H1 (cell line): Measurements from ENCODE around the gene TMEM45A. TPM values are rescaled to one million over a fixed set of nuclear protein-coding genes. Genes with fewer than 3 reads are reported as not detected.

Experiments used
- CTCF ChIA-PET: fragments of 300-600 bp; sonication (Branson Sonifier 250); formaldehyde crosslinking; loops from one replicate; lab custom pipeline; 2021; ENCODE audit not compliant: partially characterized antibody; lab: Charles Lee
- POLR2A ChIA-PET: fragments of 300-600 bp; sonication (Branson Sonifier 250); formaldehyde crosslinking; loops from one replicate; lab custom pipeline; 2021; ENCODE audit warnings: inconsistent platforms; ENCODE audit not compliant: partially characterized antibody; lab: Charles Lee
- DNase-seq, 2 experiments: peaks; one replicate each; pipeline versions ENCODE4 v3.0.0 to v3.0.0-alpha.2; 2010 to 2022; ENCODE audit warnings: low spot score in 2 of 2, low read depth in 1 of 2, mixed read lengths in 1 of 2
- FAIRE-seq: peaks from 2 replicates; lab custom pipeline; 2011; peaks lifted over from hg19 to GRCh38; lab: Jason Lieb, UNC
- H2AFZ ChIP-seq: 2 replicates; pipeline ENCODE4 v1.8.1; 2012; ENCODE audit warnings: low read length, inconsistent platforms
- H2AK5ac ChIP-seq: 2 replicates; pipeline ENCODE4 v1.6.1; 2013; ENCODE audit warnings: low read depth, low read length
- H2BK120ac ChIP-seq: replicated peaks from 2 replicates; pipeline ENCODE3; 2013; ENCODE audit warnings: low read depth, low read length, inconsistent platforms
- H2BK12ac ChIP-seq: 2 replicates; pipeline ENCODE4 v1.6.1; 2013; ENCODE audit warnings: low read depth, low read length
- H2BK15ac ChIP-seq: 2 replicates; pipeline ENCODE4 v1.6.1; 2013; ENCODE audit warnings: low read length
- H2BK20ac ChIP-seq: 2 replicates; pipeline ENCODE4 v1.6.1; 2013; ENCODE audit warnings: low read length
- H2BK5ac ChIP-seq: 2 replicates; pipeline ENCODE4 v1.6.1; 2013; ENCODE audit warnings: low read depth, low read length
- H3K14ac ChIP-seq: 2 replicates; pipeline ENCODE4 v1.6.1; 2013; ENCODE audit warnings: inconsistent platforms; ENCODE audit not compliant: insufficient read length
- H3K18ac ChIP-seq: 2 replicates; pipeline ENCODE4 v1.6.1; 2013; ENCODE audit warnings: low read length; ENCODE audit errors: extremely low read depth
- H3K23ac ChIP-seq: 2 replicates; pipeline ENCODE4 v1.6.1; 2013; ENCODE audit warnings: inconsistent platforms; ENCODE audit not compliant: insufficient read length
- H3K23me2 ChIP-seq: 2 replicates; pipeline ENCODE4 v1.6.1; 2013; ENCODE audit warnings: low read depth, low read length
- H3K27ac ChIP-seq: 2 replicates; pipeline ENCODE4 v1.6.1; 2011; ENCODE audit warnings: low read depth, low read length, inconsistent platforms
- H3K27me3 ChIP-seq, 4 experiments: replicated peaks in 1 of 4; 1 replicate in 1 of 4; 2 replicates in 3 of 4; pipeline versions ENCODE4 v1.6.1 to v1.8.1; 2011 to 2013; ENCODE audit warnings: low read length in 3 of 4, mild to moderate bottlenecking in 3 of 4, inconsistent platforms in 2 of 4, mixed read lengths in 2 of 4, moderate library complexity in 1 of 4; ENCODE audit not compliant: control insufficient read depth in 3 of 4, insufficient read depth in 3 of 4; ENCODE audit errors: extremely low read depth in 1 of 4
- H3K36me3 ChIP-seq, 4 experiments: 2 replicates each; pipeline versions ENCODE4 v1.6.1 to v1.8.1; 2011 to 2013; ENCODE audit warnings: mild to moderate bottlenecking in 4 of 4, low read length in 3 of 4, moderate library complexity in 2 of 4, control low read depth in 1 of 4, inconsistent platforms in 1 of 4; ENCODE audit not compliant: insufficient read depth in 4 of 4, control insufficient read depth in 2 of 4
- H3K4ac ChIP-seq: replicated peaks from 2 replicates; pipeline ENCODE3; 2013; ENCODE audit warnings: low read length, low read depth, mixed read lengths, inconsistent platforms; ENCODE audit not compliant: insufficient read length
- H3K4me1 ChIP-seq, 4 experiments: replicated peaks in 1 of 4; 1 replicate in 1 of 4; 2 replicates in 3 of 4; pipeline versions ENCODE4 v1.6.1 to v1.8.1; 2011 to 2013; ENCODE audit warnings: low read length in 3 of 4, inconsistent platforms in 2 of 4, mixed read lengths in 1 of 4; ENCODE audit not compliant: insufficient read depth in 4 of 4, control insufficient read depth in 3 of 4
- H3K4me2 ChIP-seq, 2 experiments: 2 replicates each; pipeline versions ENCODE4 v1.6.1 to v1.8.1; 2011 to 2013; ENCODE audit warnings: low read depth in 2 of 2, low read length in 2 of 2, control low read depth in 1 of 2, inconsistent platforms in 1 of 2, mild to moderate bottlenecking in 1 of 2; ENCODE audit not compliant: insufficient read depth in 1 of 2
- H3K4me3 ChIP-seq, 4 experiments: fragments of 200-600, 300-600 bp in 1 of 4; sonication (generic), shearing (Covaris generic), sonication (Bioruptor Twin) in 1 of 4; 2 replicates each; pipeline versions ENCODE4 v1.5.1 to v1.8.1; 2011 to 2016; ENCODE audit warnings: low read length in 4 of 4, low read depth in 3 of 4, control low read depth in 2 of 4, inconsistent platforms in 2 of 4, mild to moderate bottlenecking in 2 of 4, mixed read lengths in 1 of 4, moderate library complexity in 1 of 4; ENCODE audit not compliant: insufficient read depth in 2 of 4; ENCODE audit errors: extremely low read depth in 1 of 4
- H3K56ac ChIP-seq: replicated peaks from 2 replicates; pipeline ENCODE3; 2013; ENCODE audit warnings: low read depth, mild to moderate bottlenecking, mixed read lengths, low read length, inconsistent platforms; ENCODE audit not compliant: insufficient read length
- H3K79me1 ChIP-seq: 2 replicates; pipeline ENCODE4 v1.6.1; 2013; ENCODE audit warnings: low read depth, low read length, control low read depth
- H3K79me2 ChIP-seq, 2 experiments: 2 replicates each; pipeline versions ENCODE4 v1.6.1 to v1.8.1; 2012 to 2013; ENCODE audit warnings: low read length in 2 of 2, mild to moderate bottlenecking in 2 of 2, inconsistent platforms in 1 of 2; ENCODE audit not compliant: insufficient read depth in 2 of 2, control insufficient read depth in 1 of 2
- H3K9ac ChIP-seq, 4 experiments: replicated peaks in 1 of 4; 1 replicate in 1 of 4; 2 replicates in 3 of 4; pipeline versions ENCODE4 v1.6.1 to v1.8.1; 2011 to 2013; ENCODE audit warnings: low read depth in 3 of 4, low read length in 3 of 4, control low read depth in 2 of 4, mild to moderate bottlenecking in 2 of 4, moderate library complexity in 2 of 4, inconsistent platforms in 1 of 4; ENCODE audit errors: extremely low read depth in 1 of 4
- H3K9me3 ChIP-seq, 2 experiments: 2 replicates each; pipeline versions ENCODE4 v1.6.1 to v1.8.1; 2012 to 2013; ENCODE audit warnings: mild to moderate bottlenecking in 2 of 2, moderate library complexity in 2 of 2, control low read depth in 1 of 2, inconsistent platforms in 1 of 2, low read depth in 1 of 2, low read length in 1 of 2, mixed read lengths in 1 of 2; ENCODE audit not compliant: insufficient read depth in 2 of 2
- H4K20me1 ChIP-seq, 2 experiments: replicated peaks in 1 of 2; 2 replicates each; pipeline versions ENCODE3 to v1.8.1; 2011 to 2013; ENCODE audit warnings: inconsistent platforms in 2 of 2, low read length in 2 of 2, mild to moderate bottlenecking in 1 of 2; ENCODE audit not compliant: insufficient read depth in 2 of 2, control insufficient read depth in 1 of 2
- H4K5ac ChIP-seq: 2 replicates; pipeline ENCODE4 v1.6.1; 2013; ENCODE audit warnings: low read length, low read depth, mixed read lengths, inconsistent platforms; ENCODE audit not compliant: insufficient read length
- H4K8ac ChIP-seq: 2 replicates; pipeline ENCODE4 v1.8.0; 2013; ENCODE audit warnings: mild to moderate bottlenecking, moderate library complexity, low read length, inconsistent platforms; ENCODE audit not compliant: insufficient read depth; ENCODE audit errors: extremely low read depth
- H4K91ac ChIP-seq: replicated peaks from 2 replicates; pipeline ENCODE3; 2013; ENCODE audit warnings: low read length, mixed read lengths, inconsistent platforms; ENCODE audit not compliant: insufficient read length
- BCL11A ChIP-seq, 2 experiments: IDR thresholded peaks; one replicate each; pipeline ENCODE4 v1.6.1; 2011; ENCODE audit warnings: low read depth in 2 of 2, low read length in 2 of 2, mild to moderate bottlenecking in 2 of 2
- BRCA1 ChIP-seq: IDR thresholded peaks from 2 replicates; pipeline ENCODE4 v1.6.1; 2012; ENCODE audit warnings: low read depth, low read length, improper control_type of control experiment
- EZH2 ChIP-seq: fragments of 200-600 bp; sonication (generic); IDR thresholded peaks from 2 replicates; pipeline ENCODE4 v1.7.1; 2012; ENCODE audit warnings: low read depth, mild to moderate bottlenecking, moderate library complexity, low read length, inconsistent platforms; ENCODE audit not compliant: severe bottlenecking
- GABPA ChIP-seq: IDR thresholded peaks from 2 replicates; pipeline ENCODE4 v1.6.1; 2011; ENCODE audit warnings: mild to moderate bottlenecking, low read length, moderate library complexity, borderline replicate concordance; ENCODE audit not compliant: insufficient read depth
- KDM4A ChIP-seq: IDR thresholded peaks from one replicate; pipeline ENCODE4 v1.7.1; 2012; ENCODE audit warnings: low read depth, mild to moderate bottlenecking, moderate library complexity, low read length, inconsistent platforms; ENCODE audit not compliant: severe bottlenecking
- KDM5A ChIP-seq: fragments of 200-600 bp; IDR thresholded peaks from 2 replicates; pipeline ENCODE4 v1.7.1; 2012; ENCODE audit warnings: mild to moderate bottlenecking, low read length, inconsistent platforms, mixed read lengths
- SIN3A ChIP-seq, 2 experiments: IDR thresholded peaks in 1 of 2; conservative IDR thresholded peaks in 1 of 2; 2 replicates each; pipeline ENCODE4 v1.6.1; 2011 to 2012; ENCODE audit warnings: low read length in 2 of 2, improper control_type of control experiment in 1 of 2, low read depth in 1 of 2, mild to moderate bottlenecking in 1 of 2
- SIX5 ChIP-seq: IDR thresholded peaks from 2 replicates; pipeline ENCODE4 v1.6.1; 2011; ENCODE audit warnings: mild to moderate bottlenecking, low read depth, low read length
- TBP ChIP-seq: IDR thresholded peaks from 2 replicates; pipeline ENCODE4 v1.6.1; 2011; ENCODE audit warnings: low read depth, low read length, improper control_type of control experiment
- ZNF274 ChIP-seq: IDR thresholded peaks from 2 replicates; pipeline ENCODE4 v1.7.0; 2012; ENCODE audit warnings: low read length, borderline replicate concordance; ENCODE audit errors: extremely low read depth
- WGBS, 2 experiments: shearing (Covaris generic) in 1 of 2; methylation state at CpG; one replicate each; pipeline versions ENCODE4 v1.1.6 to v1.1.7; 2013 to 2015; ENCODE audit warnings: low lambda C conversion rate in 2 of 2, mixed read lengths in 2 of 2, inconsistent platforms in 1 of 2, low coverage in 1 of 2, missing lambda C conversion rate in 1 of 2; ENCODE audit not compliant: insufficient replicate concordance in 2 of 2, insufficient coverage in 1 of 2, insufficient read length in 1 of 2; ENCODE audit errors: extremely low coverage in 1 of 2, missing lambda C conversion rate in 1 of 2; 5-methylcytosine and 5-hydroxymethylcytosine counted together
- polyA plus RNA-seq, 7 experiments: library from polyadenylated mRNA; depleted of rRNA in 3 of 7; stranded (reverse) in 5 of 7; unstranded in 2 of 7; fragments of >200 nt in 5 of 7; fragments of 200-250 nt in 2 of 7; gene quantifications; 1 replicate in 5 of 7; 2 replicates in 1 of 7; 4 replicates in 1 of 7; pipeline versions ENCODE4 v1.2.1 to v1.2.3, GENCODE V29; 2011 to 2013; ENCODE audit warnings: missing spikeins in 2 of 7, mixed read lengths in 2 of 7
- total RNA-seq: library from RNA; stranded (reverse); fragmentation: NEBNext Ultra II Directional; extraction: Animal tissue kit (Norgen Biotek cat#: 25700); gene quantifications from 2 replicates; pipeline ENCODE4 v1.2.1, GENCODE V29; 2021
- TF ChIP-seq, protein P1 (sequence below): IDR thresholded peaks from 2 replicates; pipeline ENCODE4 v1.6.1; 2011; ENCODE audit warnings: low read depth, mild to moderate bottlenecking, low read length; ENCODE audit not compliant: insufficient read depth
- TF ChIP-seq, protein P2 (sequence below): IDR thresholded peaks from 2 replicates; pipeline ENCODE4 v1.6.1; 2011; ENCODE audit warnings: low read length, improper control_type of control experiment

Gene TMEM45A
- total and polyA plus RNA-seq, 2 of the 8 experiments (the other 6 are each of a cell fraction or from before 2014, with no cell fraction given) = 12.9 to 14.2 TPM

DNA sequence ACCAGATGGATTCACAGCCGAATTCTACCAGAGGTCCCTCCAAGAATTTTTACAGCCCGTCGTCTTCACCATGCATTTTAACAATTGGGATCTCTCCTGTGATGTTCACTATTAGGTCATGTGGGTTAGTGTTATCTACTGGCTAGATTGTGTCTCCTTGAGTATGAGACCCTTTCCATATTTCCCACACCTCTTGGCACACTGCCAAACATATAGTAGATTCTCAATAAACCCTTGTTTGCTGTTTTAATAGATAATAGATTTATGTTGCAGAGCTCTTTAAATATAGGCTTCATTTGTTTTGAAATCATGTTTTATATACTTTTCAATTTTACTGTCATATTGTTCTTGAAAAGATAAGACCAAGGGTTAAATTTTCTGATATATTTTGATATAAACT, 82.1 kb downstream of the TMEM45A start:
- DNase-seq (no peak), FAIRE-seq (no peak)
- no peaks in the 10 kb centered on the region for H3K79me2 ChIP-seq
- no peaks in the 10 kb centered on the region for H3K79me1 ChIP-seq
- no peak overlapping the region for H2BK12ac ChIP-seq
- ChIA-PET POLR2A (no interaction called here), CTCF (interaction anchor here (0.6 to 4.7 kb wide), 6 partner anchors 16 to 141 kb away, joined by 3 to 22 read pairs (median 4); no protein-coding TSS in a partner anchor)
- H4K8ac ChIP-seq = no peak overlapping the region
- no peak overlapping the region for H2BK120ac ChIP-seq
- no peak overlapping the region for H3K4ac ChIP-seq
- H4K5ac ChIP-seq = no peak overlapping the region
- H2BK5ac ChIP-seq = no peak overlapping the region
- no peak overlapping the region for H3K14ac ChIP-seq
- H3K56ac ChIP-seq = no peak overlapping the region
- no peak overlapping the region for H3K18ac ChIP-seq
- H3K27me3 ChIP-seq = no peaks in the 10 kb centered on the region
- 88% methylated on average over 3 of the region's 3 CpGs; no CpG with 5 or more reads in 1 of the 2 experiments for WGBS, 2 experiments
- peaks cover 0 to 8% (median 1%) of the 10 kb centered on the region in 4 experiments; a peak in 2 of 7 replicates for H3K4me1 ChIP-seq
- no peak overlapping the region for H2AFZ ChIP-seq
- H2BK15ac ChIP-seq = no peak overlapping the region
- H3K9ac ChIP-seq = no peak overlapping the region
- H3K23ac ChIP-seq = no peak overlapping the region
- H3K4me3 ChIP-seq = no peak overlapping the region
- no peak overlapping the region for H2AK5ac ChIP-seq
- H4K20me1 ChIP-seq = no peaks in the 10 kb centered on the region
- H3K9me3 ChIP-seq = no peaks in the 10 kb centered on the region
- H3K27ac ChIP-seq = no peak overlapping the region
- H3K23me2 ChIP-seq = no peaks in the 10 kb centered on the region
- H3K4me2 ChIP-seq = no peak overlapping the region
- no peak overlapping the region for H4K91ac ChIP-seq
- H2BK20ac ChIP-seq = no peak overlapping the region
- no peaks in the 10 kb centered on the region for H3K36me3 ChIP-seq
- no peak for TF ChIP-seq SIN3A (conservative IDR thresholded peaks at IDR 0.05 in 1 of 2, IDR thresholded peaks at IDR 0.05 in 1 of 2; ENCODE audit: low read depth in 1 of 2, low read length in 2 of 2)
- TF ChIP-seq, protein P1, sequence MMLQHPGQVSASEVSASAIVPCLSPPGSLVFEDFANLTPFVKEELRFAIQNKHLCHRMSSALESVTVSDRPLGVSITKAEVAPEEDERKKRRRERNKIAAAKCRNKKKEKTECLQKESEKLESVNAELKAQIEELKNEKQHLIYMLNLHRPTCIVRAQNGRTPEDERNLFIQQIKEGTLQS = no peak
- TF ChIP-seq ZNF274 = no peak
- TF ChIP-seq TBP = no peak
- no peak for TF ChIP-seq EZH2
- TF ChIP-seq KDM4A = no peak
- TF ChIP-seq KDM5A = no peak
- no peak for TF ChIP-seq BRCA1
- no peak for TF ChIP-seq BCL11A (IDR thresholded peaks at IDR 0.05; ENCODE audit: low read depth in 2 of 2, low read length in 2 of 2)
- no peak for TF ChIP-seq SIX5
- TF ChIP-seq GABPA = no peak
- TF ChIP-seq, protein P2, sequence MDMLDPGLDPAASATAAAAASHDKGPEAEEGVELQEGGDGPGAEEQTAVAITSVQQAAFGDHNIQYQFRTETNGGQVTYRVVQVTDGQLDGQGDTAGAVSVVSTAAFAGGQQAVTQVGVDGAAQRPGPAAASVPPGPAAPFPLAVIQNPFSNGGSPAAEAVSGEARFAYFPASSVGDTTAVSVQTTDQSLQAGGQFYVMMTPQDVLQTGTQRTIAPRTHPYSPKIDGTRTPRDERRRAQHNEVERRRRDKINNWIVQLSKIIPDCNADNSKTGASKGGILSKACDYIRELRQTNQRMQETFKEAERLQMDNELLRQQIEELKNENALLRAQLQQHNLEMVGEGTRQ = no peak
